H9 (cell line): Measurements from ENCODE around the gene MAPK12. TPM values are rescaled to one million over a fixed set of nuclear protein-coding genes. Genes with fewer than 3 reads are reported as not detected.

Experiments
- DNase-seq: peaks from one replicate; pipeline ENCODE4 v3.0.0-alpha.2; 2017
- H2AFZ ChIP-seq: one replicate; pipeline ENCODE4 v1.6.1; 2013; ENCODE audit warnings: mild to moderate bottlenecking, low read length, control low read depth, moderate library complexity
- H2AK5ac ChIP-seq: 2 replicates; pipeline ENCODE4 v1.6.1; 2013; ENCODE audit warnings: low read length, control low read depth, mixed read lengths; ENCODE audit not compliant: insufficient read length
- H2BK120ac ChIP-seq: one replicate; pipeline ENCODE4 v1.6.1; 2013; ENCODE audit warnings: low read depth, mild to moderate bottlenecking, low read length, control low read depth, inconsistent platforms; ENCODE audit not compliant: poor library complexity, severe bottlenecking
- H2BK12ac ChIP-seq: 2 replicates; pipeline ENCODE4 v1.6.1; 2013; ENCODE audit warnings: low read length, control low read depth, mixed read lengths, low read depth; ENCODE audit not compliant: insufficient read length
- H2BK15ac ChIP-seq: 2 replicates; pipeline ENCODE4 v1.6.1; 2013; ENCODE audit warnings: low read depth, low read length, control low read depth
- H2BK20ac ChIP-seq: one replicate; pipeline ENCODE4 v1.6.1; 2013; ENCODE audit warnings: low read depth, mild to moderate bottlenecking, low read length, control low read depth, inconsistent platforms; ENCODE audit not compliant: poor library complexity, severe bottlenecking
- H2BK5ac ChIP-seq: 2 replicates; pipeline ENCODE4 v1.6.1; 2013; ENCODE audit warnings: low read length, control low read depth, mixed read lengths; ENCODE audit not compliant: insufficient read length
- H3K14ac ChIP-seq: 2 replicates; pipeline ENCODE4 v1.6.1; 2013; ENCODE audit warnings: low read length, control low read depth; ENCODE audit not compliant: insufficient read depth
- H3K18ac ChIP-seq: 2 replicates; pipeline ENCODE4 v1.6.1; 2013; ENCODE audit warnings: low read depth, mild to moderate bottlenecking, mixed read lengths, low read length, control low read depth; ENCODE audit not compliant: insufficient read length
- H3K23ac ChIP-seq: 2 replicates; pipeline ENCODE4 v1.6.1; 2013; ENCODE audit warnings: low read length, control low read depth, mixed read lengths, low read depth; ENCODE audit not compliant: insufficient read length
- H3K23me2 ChIP-seq: 2 replicates; pipeline ENCODE4 v1.6.1; 2013; ENCODE audit warnings: low read depth, mild to moderate bottlenecking, mixed read lengths, low read length, control low read depth; ENCODE audit not compliant: insufficient read length, poor library complexity, severe bottlenecking
- H3K27ac ChIP-seq: 2 replicates; pipeline ENCODE4 v1.5.1; 2013; ENCODE audit warnings: low read length, control low read depth, mixed read lengths, low read depth; ENCODE audit not compliant: insufficient read length
- H3K27me3 ChIP-seq: 2 replicates; pipeline ENCODE4 v1.6.1; 2013; ENCODE audit warnings: low read length, control low read depth, inconsistent platforms; ENCODE audit not compliant: insufficient read depth
- H3K4ac ChIP-seq: 2 replicates; pipeline ENCODE4 v1.6.1; 2013; ENCODE audit warnings: low read depth, mild to moderate bottlenecking, control low read depth, inconsistent platforms, low read length, moderate library complexity
- H3K4me1 ChIP-seq: 2 replicates; pipeline ENCODE4 v1.6.1; 2013; ENCODE audit warnings: low read length, control low read depth, inconsistent platforms; ENCODE audit not compliant: insufficient read depth
- H3K4me2 ChIP-seq: 2 replicates; pipeline ENCODE4 v1.6.1; 2013; ENCODE audit warnings: low read length, control low read depth, mixed read lengths; ENCODE audit not compliant: insufficient read length, insufficient read depth
- H3K56ac ChIP-seq: 2 replicates; pipeline ENCODE4 v1.6.1; 2013; ENCODE audit warnings: low read depth, mild to moderate bottlenecking, mixed read lengths, low read length, control low read depth; ENCODE audit not compliant: insufficient read length
- H3K79me1 ChIP-seq: 2 replicates; pipeline ENCODE4 v1.6.1; 2013; ENCODE audit warnings: low read depth, mild to moderate bottlenecking, moderate library complexity, low read length, control low read depth, inconsistent platforms; ENCODE audit not compliant: insufficient read depth, poor library complexity, severe bottlenecking
- H3K79me2 ChIP-seq: 2 replicates; pipeline ENCODE4 v1.6.1; 2013; ENCODE audit warnings: low read length, control low read depth, inconsistent platforms; ENCODE audit not compliant: insufficient read depth
- H3K9ac ChIP-seq: 2 replicates; pipeline ENCODE4 v1.6.1; 2013; ENCODE audit warnings: low read length, control low read depth, mixed read lengths; ENCODE audit not compliant: insufficient read length; ENCODE audit errors: extremely low read depth
- H3K9me3 ChIP-seq: one replicate; pipeline ENCODE4 v1.6.1; 2013; ENCODE audit warnings: low read depth, low read length, inconsistent platforms; ENCODE audit not compliant: control insufficient read depth
- H3T11ph ChIP-seq: one replicate; pipeline ENCODE4 v1.6.1; 2013; ENCODE audit warnings: mild to moderate bottlenecking, low read length, control low read depth, inconsistent platforms
- H4K20me1 ChIP-seq: one replicate; pipeline ENCODE4 v1.6.1; 2013; ENCODE audit not compliant: control insufficient read depth, insufficient read length, insufficient read depth
- H4K5ac ChIP-seq: 2 replicates; pipeline ENCODE4 v1.6.1; 2013; ENCODE audit warnings: low read depth, mild to moderate bottlenecking, mixed read lengths, low read length, control low read depth; ENCODE audit not compliant: insufficient read length
- H4K8ac ChIP-seq: replicated peaks from 2 replicates; pipeline ENCODE4 v1.6.1; 2013; ENCODE audit warnings: low read length, control low read depth, mixed read lengths, low read depth; ENCODE audit not compliant: insufficient read length
- H4K91ac ChIP-seq: 2 replicates; pipeline ENCODE4 v1.6.1; 2013; ENCODE audit warnings: low read depth, mild to moderate bottlenecking, moderate library complexity, mixed read lengths, low read length, control low read depth; ENCODE audit not compliant: insufficient read length
- H3K27ac Mint-ChIP-seq, 3 experiments: 2 replicates in 2 of 3; 3 replicates in 1 of 3; pipeline ENCODE4 v1.8.0; 2020 to 2021; ENCODE audit warnings: mixed read lengths in 3 of 3, mild to moderate bottlenecking in 1 of 3, moderate library complexity in 1 of 3
- H3K27me3 Mint-ChIP-seq: 2 replicates; pipeline ENCODE4 v1.8.0; 2021; ENCODE audit warnings: low read depth, mild to moderate bottlenecking, moderate library complexity, mixed read lengths
- H3K36me3 Mint-ChIP-seq, 3 experiments: 2 replicates in 2 of 3; 3 replicates in 1 of 3; pipeline ENCODE4 v1.8.0; 2020 to 2021; ENCODE audit warnings: low read depth in 3 of 3, mixed read lengths in 3 of 3; ENCODE audit not compliant: insufficient read depth in 1 of 3
- H3K4me1 Mint-ChIP-seq, 2 experiments: 2 replicates each; pipeline ENCODE4 v1.8.0; 2020; ENCODE audit warnings: mixed read lengths in 2 of 2
- H3K4me3 Mint-ChIP-seq, 2 experiments: 2 replicates in 1 of 2; 3 replicates in 1 of 2; pipeline ENCODE4 v1.8.0; 2020 to 2021; ENCODE audit warnings: mild to moderate bottlenecking in 2 of 2, mixed read lengths in 2 of 2, moderate library complexity in 1 of 2
- H3K9me3 Mint-ChIP-seq, 2 experiments: 2 replicates in 1 of 2; 3 replicates in 1 of 2; pipeline ENCODE4 v1.8.0; 2020; ENCODE audit warnings: mild to moderate bottlenecking in 2 of 2, mixed read lengths in 2 of 2, moderate library complexity in 1 of 2
- WGBS: extraction: QIAGEN DNeasy Blood & Tissue Kit; methylation state at CpG from one replicate; pipeline ENCODE4 v1.1.7; 2013; ENCODE audit warnings: missing lambda C conversion rate, low lambda C conversion rate, mixed read lengths; ENCODE audit not compliant: insufficient read length; ENCODE audit errors: extremely low coverage; 5-methylcytosine and 5-hydroxymethylcytosine counted together
- total RNA-seq: library from RNA; stranded (reverse); gene quantifications from 2 replicates; pipeline ENCODE4 v1.2.1, GENCODE V29; 2021
- TF ChIP-seq, protein P1 (sequence below): fragments of 200-600 bp; sonication (generic); conservative IDR thresholded peaks from 3 replicates; pipeline ENCODE4 v1.8.0; 2021; ENCODE audit warnings: antibody characterized with exemption, mild to moderate bottlenecking

MAPK12 gene
- total RNA-seq, 1 experiment from 2014 or later: 31.3 TPM

DNA sequence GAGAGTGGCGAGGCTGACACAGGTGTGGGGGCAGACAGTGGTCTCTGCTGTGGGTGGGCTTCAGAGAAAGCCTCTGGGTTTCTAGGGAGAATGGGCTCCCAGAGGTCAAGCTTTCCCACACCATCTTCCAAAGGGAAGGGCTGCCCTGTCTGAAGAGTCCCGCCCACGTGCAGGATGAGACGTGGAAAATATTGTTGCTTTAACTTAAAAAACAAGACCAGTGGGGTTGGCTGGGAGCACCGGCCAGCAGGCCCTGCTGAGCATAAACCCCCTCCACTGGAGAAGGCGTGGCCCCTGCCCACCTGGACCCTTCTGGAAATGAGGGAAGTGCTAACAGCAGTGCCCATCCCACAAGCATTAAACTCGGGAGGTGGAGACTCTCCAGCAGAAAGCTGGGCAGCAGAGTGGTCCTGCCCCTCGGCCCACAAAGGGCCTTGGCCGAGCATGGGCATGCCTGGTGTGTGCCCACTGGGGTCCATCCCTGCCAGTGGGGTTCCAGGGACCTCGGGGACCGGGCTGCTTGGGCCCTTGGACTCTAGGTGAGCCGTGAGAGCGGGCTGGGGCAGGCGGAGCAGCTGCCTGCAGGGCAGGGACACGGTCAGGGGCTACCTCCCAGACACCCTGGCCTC is 45.3 kb downstream of the MAPK12 start:
- TF ChIP-seq, protein P1, sequence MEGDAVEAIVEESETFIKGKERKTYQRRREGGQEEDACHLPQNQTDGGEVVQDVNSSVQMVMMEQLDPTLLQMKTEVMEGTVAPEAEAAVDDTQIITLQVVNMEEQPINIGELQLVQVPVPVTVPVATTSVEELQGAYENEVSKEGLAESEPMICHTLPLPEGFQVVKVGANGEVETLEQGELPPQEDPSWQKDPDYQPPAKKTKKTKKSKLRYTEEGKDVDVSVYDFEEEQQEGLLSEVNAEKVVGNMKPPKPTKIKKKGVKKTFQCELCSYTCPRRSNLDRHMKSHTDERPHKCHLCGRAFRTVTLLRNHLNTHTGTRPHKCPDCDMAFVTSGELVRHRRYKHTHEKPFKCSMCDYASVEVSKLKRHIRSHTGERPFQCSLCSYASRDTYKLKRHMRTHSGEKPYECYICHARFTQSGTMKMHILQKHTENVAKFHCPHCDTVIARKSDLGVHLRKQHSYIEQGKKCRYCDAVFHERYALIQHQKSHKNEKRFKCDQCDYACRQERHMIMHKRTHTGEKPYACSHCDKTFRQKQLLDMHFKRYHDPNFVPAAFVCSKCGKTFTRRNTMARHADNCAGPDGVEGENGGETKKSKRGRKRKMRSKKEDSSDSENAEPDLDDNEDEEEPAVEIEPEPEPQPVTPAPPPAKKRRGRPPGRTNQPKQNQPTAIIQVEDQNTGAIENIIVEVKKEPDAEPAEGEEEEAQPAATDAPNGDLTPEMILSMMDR: no peak
- Histone ChIP-seq H3K27me3 (no peaks in the 10 kb centered on the region), H3K9me3 (no peaks in the 10 kb centered on the region), H4K8ac (no peak overlapping the region), H2AK5ac (no peak overlapping the region), H3K4me1 (no peaks in the 10 kb centered on the region), H3K23ac (no peak overlapping the region), H3K4ac (no peak overlapping the region), H2BK15ac (no peak overlapping the region), H3K18ac (no peak overlapping the region), H3K56ac (no peak overlapping the region), H3K9ac (no peak overlapping the region), H2BK12ac (no peak overlapping the region), H3K27ac (no peak overlapping the region), H3T11ph (no peak overlapping the region), H4K20me1 (peaks cover 3% of the 10 kb centered on the region), H4K5ac (no peak overlapping the region), H3K4me2 (no peak overlapping the region), H3K79me2 (peaks cover 3% of the 10 kb centered on the region; the same call in 1 of the 2 replicates), H4K91ac (no peak overlapping the region), H3K79me1 (no peaks in the 10 kb centered on the region), H3K23me2 (no peaks in the 10 kb centered on the region), H2BK5ac (no peak overlapping the region), H2BK120ac (no peak overlapping the region), H3K14ac (no peak overlapping the region), H2AFZ (no peak overlapping the region), H2BK20ac (no peak overlapping the region)
- peaks cover 5 to 9% of the 10 kb centered on the region in 2 experiments for H3K4me1 Mint-ChIP-seq
- no peaks in the 10 kb centered on the region for H3K27me3 Mint-ChIP-seq
- H3K27ac Mint-ChIP-seq: no peak overlapping the region; a peak in 1 of 7 replicates
- WGBS: no CpG with 5 or more reads among the region's 15 CpGs
- no peak overlapping the region for H3K4me3 Mint-ChIP-seq
- peaks cover 0 to 8% of the 10 kb centered on the region in 2 experiments; a peak in 1 of 5 replicates for H3K9me3 Mint-ChIP-seq
- peaks cover 31 to 80% (median 75%) of the 10 kb centered on the region in 3 experiments for H3K36me3 Mint-ChIP-seq
- no peak for DNase-seq
